Activated T-helper 2 cell treated with anti-CD3 and anti-CD28 coated beads, Interferon-gamma antibody, Interleukin-2, Interleukin-4, amounts not matched to agents 10 μg/mL and 5 μg/mL and 100 μg/mL, durations not matched to agents 14 hours and 24 hours and 36 hours (primary cell): ENCODE data around the gene MB. TPM values are rescaled to one million over a fixed set of nuclear protein-coding genes. Genes with fewer than 3 reads are reported as not detected.

Experiments
- DNase-seq: peaks from one replicate; pipeline ENCODE4 v3.0.0; 2021; ENCODE audit warnings: low spot score
- H3K27ac Mint-ChIP-seq: one replicate; pipeline ENCODE4 v1.8.0; 2021; ENCODE audit warnings: mixed read lengths
- H3K27me3 Mint-ChIP-seq: one replicate; pipeline ENCODE4 v1.8.0; 2021; ENCODE audit warnings: low read depth, mixed read lengths
- H3K36me3 Mint-ChIP-seq: one replicate; pipeline ENCODE4 v1.8.0; 2021; ENCODE audit warnings: low read depth, mixed read lengths
- H3K4me1 Mint-ChIP-seq: one replicate; pipeline ENCODE4 v1.8.0; 2021; ENCODE audit warnings: low read depth, mixed read lengths
- H3K4me3 Mint-ChIP-seq: one replicate; pipeline ENCODE4 v1.8.0; 2021; ENCODE audit warnings: low read depth, mild to moderate bottlenecking, moderate library complexity, mixed read lengths
- H3K9me3 Mint-ChIP-seq: one replicate; pipeline ENCODE4 v1.8.0; 2021; ENCODE audit warnings: mixed read lengths
- intact Hi-C: fragments of 100-400 bp; cut with micrococcal nuclease; formaldehyde crosslinking; loops from one replicate; pipeline ENCODE4 v1.15.1; 2023
- total RNA-seq: library from RNA; stranded (reverse); gene quantifications from 2 replicates; pipeline ENCODE4 v1.2.3, GENCODE V29; 2022

The MB gene
- total RNA-seq, 1 donor from 2014 or later, result 0.50 TPM

- Mint-ChIP-seq H3K4me3 (peak overlapping the region; percentile 99), H3K27me3 (no peaks in the 10 kb centered on the region), H3K9me3 (peaks cover 8% of the 10 kb centered on the region), H3K4me1 (peaks cover 29% of the 10 kb centered on the region), H3K36me3 (peaks cover 51% of the 10 kb centered on the region), H3K27ac (peak overlapping the region; percentile 100)
- DNase-seq, result no peak
- intact Hi-C loops, result loop anchor here (2.0 to 5.0 kb wide), 3 partner anchors 18 to 590 kb away; partner anchors contain the start of gene APOL2
Measured at GRCh38 chr22:35649026-35649553, 32.0 kb upstream of the MB start.

GRCh38 chr22:35648066-35649025 is 31.2 kb upstream of the MB start, which contains the start of gene APOL6:
Gene APOL6, plus strand, starts transcription at chr22:35648446. Its CDS starts 7,980 bp downstream, at chr22:35656426.
- intact Hi-C loops, result loop anchor here (1.0 to 5.0 kb wide), 5 partner anchors 13 to 590 kb away; partner anchors contain the start of gene APOL2
- peaks cover 21% of the 10 kb centered on the region for H3K4me1 Mint-ChIP-seq
- H3K4me3 Mint-ChIP-seq, result peak within 1 kb of the TSS; percentile 99
- peaks cover 4% of the 10 kb centered on the region for H3K9me3 Mint-ChIP-seq
- H3K27ac Mint-ChIP-seq, result peak within 1 kb of the TSS; percentile 100
- no peaks in the 10 kb centered on the region for H3K27me3 Mint-ChIP-seq
- H3K36me3 Mint-ChIP-seq, result peaks cover 44% of the 10 kb centered on the region
- peak; percentile 69 for DNase-seq

DNA sequence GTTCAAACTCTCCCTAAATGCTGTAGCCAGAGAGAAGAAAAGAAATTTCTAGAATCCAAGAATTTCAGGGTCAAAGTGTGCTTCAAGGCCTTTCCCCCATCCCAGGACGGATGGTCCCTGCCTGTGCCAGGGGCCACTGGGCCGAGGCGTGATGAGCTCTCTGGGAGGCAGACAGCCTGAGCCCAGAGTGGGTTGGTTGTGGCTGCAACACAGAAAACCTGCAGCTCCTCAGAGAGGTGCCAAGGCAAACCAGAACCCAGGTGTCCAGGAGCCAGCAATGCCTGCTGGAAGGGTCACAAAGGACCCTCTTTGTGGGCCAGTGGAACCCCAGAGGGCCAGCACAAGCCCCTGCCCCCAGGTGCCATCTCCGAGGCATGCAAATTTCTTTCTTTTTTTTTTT is 28.5 kb upstream of the MB start:
- Mint-ChIP-seq H3K4me1 (peaks cover 19% of the 10 kb centered on the region), H3K27me3 (no peaks in the 10 kb centered on the region), H3K27ac (no peak overlapping the region), H3K36me3 (peaks cover 22% of the 10 kb centered on the region), H3K4me3 (no peak overlapping the region), H3K9me3 (no peaks in the 10 kb centered on the region)
- intact Hi-C loops, result loop anchor here (5.0 kb wide), 1 partner anchor 47 kb away; no protein-coding TSS in a partner anchor
- DNase-seq, result no peak

DNA sequence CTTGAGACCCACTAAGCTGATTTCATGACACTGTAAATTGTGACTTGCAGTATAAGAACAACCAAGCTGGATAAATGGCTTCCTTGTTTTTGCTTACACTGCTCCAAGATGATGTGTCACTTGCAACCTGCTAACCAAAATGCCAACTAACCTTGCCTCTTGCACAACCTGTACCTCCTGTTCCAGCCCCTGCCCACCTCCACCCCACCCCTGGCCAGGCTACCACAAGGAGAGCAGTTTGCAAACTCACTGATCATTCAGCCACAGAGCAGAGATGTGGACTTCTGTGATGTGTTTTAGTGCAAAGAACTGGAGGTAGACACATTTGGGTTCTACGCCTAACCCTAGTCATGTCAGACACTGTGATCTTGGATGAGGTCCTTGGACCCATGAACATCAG is 26.9 kb upstream of the MB start:
- Mint-ChIP-seq H3K27ac (no peak overlapping the region), H3K36me3 (peaks cover 5% of the 10 kb centered on the region), H3K27me3 (no peaks in the 10 kb centered on the region), H3K4me3 (no peak overlapping the region), H3K9me3 (no peaks in the 10 kb centered on the region), H3K4me1 (peaks cover 10% of the 10 kb centered on the region)
- no peak for DNase-seq
- intact Hi-C loops, result no loop called here

GRCh38 chr22:35642305-35642741 is 25.2 kb upstream of the MB start:
- peaks cover 4% of the 10 kb centered on the region for H3K4me1 Mint-ChIP-seq
- H3K27me3 Mint-ChIP-seq, result peaks cover 1% of the 10 kb centered on the region
- no peak overlapping the region for H3K4me3 Mint-ChIP-seq
- no peaks in the 10 kb centered on the region for H3K9me3 Mint-ChIP-seq
- no peak overlapping the region for H3K27ac Mint-ChIP-seq
- H3K36me3 Mint-ChIP-seq, result no peaks in the 10 kb centered on the region
- intact Hi-C loops, result no loop called here
- no peak for DNase-seq

- intact Hi-C loops, result no loop called here
- H3K27me3 Mint-ChIP-seq, result peaks cover 1% of the 10 kb centered on the region
- no peaks in the 10 kb centered on the region for H3K4me1 Mint-ChIP-seq
- no peak overlapping the region for H3K4me3 Mint-ChIP-seq
- no peak for DNase-seq
- no peaks in the 10 kb centered on the region for H3K36me3 Mint-ChIP-seq
- no peaks in the 10 kb centered on the region for H3K9me3 Mint-ChIP-seq
- H3K27ac Mint-ChIP-seq, result no peak overlapping the region
Measured at GRCh38 chr22:35641494-35642120, 24.5 kb upstream of the MB start.

DNA sequence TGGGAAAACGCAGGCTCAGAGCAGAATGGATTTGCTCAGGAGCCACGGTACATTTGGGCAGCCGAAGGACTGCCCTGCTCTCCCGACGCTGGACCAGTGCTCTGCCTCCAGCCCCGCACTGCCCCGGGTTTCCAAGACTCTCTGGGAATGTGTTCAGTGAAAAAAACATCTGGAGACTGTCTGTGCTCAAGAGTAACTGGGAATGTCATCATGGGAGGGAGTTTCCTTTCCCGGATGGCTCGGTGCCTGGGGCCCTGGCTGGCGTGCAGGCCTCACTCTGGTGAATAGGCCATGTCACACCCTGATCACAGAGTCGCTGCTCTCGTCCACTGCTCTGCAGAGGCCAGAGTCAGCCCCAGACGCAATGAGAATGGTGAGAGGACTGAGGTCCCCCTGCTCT is 21.3 kb upstream of the MB start:
- Mint-ChIP-seq H3K4me1 (peaks cover 16% of the 10 kb centered on the region), H3K9me3 (no peaks in the 10 kb centered on the region), H3K4me3 (no peak overlapping the region), H3K27me3 (peaks cover 1% of the 10 kb centered on the region), H3K27ac (no peak overlapping the region), H3K36me3 (no peaks in the 10 kb centered on the region)
- no peak for DNase-seq
- intact Hi-C loops, result no loop called here

DNA sequence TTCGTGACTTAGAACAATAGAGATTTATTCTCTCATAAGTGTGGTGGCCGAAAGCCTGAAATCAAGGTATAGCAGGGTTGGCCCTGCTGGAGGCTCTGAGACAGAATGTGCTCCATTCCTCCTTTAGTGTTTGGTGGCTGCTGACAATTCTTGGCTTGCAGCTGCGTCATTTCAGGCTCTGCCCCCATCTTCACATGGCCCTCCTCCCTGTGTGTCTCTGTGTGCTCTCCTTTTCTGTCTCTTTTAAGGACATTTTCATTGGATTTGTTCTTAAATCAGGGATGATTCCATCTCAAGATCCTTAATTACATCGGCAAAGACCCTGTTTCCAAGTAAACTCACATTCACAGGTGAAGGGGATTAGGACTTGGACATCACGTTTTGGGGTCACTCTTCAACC is 20.9 kb upstream of the MB start:
- no peak overlapping the region for H3K4me3 Mint-ChIP-seq
- no peaks in the 10 kb centered on the region for H3K36me3 Mint-ChIP-seq
- intact Hi-C loops, result no loop called here
- H3K27ac Mint-ChIP-seq, result no peak overlapping the region
- H3K4me1 Mint-ChIP-seq, result peaks cover 19% of the 10 kb centered on the region
- H3K27me3 Mint-ChIP-seq, result peaks cover 1% of the 10 kb centered on the region
- DNase-seq, result no peak
- H3K9me3 Mint-ChIP-seq, result no peaks in the 10 kb centered on the region

- Mint-ChIP-seq H3K9me3 (no peaks in the 10 kb centered on the region), H3K36me3 (no peaks in the 10 kb centered on the region), H3K27ac (no peak overlapping the region), H3K4me1 (peaks cover 19% of the 10 kb centered on the region), H3K27me3 (peaks cover 1% of the 10 kb centered on the region), H3K4me3 (no peak overlapping the region)
- intact Hi-C loops, result no loop called here
- no peak for DNase-seq
Measured at GRCh38 chr22:35637254-35637653, 20.1 kb upstream of the MB start.

- H3K9me3 Mint-ChIP-seq, result no peaks in the 10 kb centered on the region
Measured at GRCh38 chr22:35634943-35635540, 17.9 kb upstream of the MB start.

GRCh38 chr22:35634015-35634414 is 16.9 kb upstream of the MB start:
- Mint-ChIP-seq H3K4me3 (no peak overlapping the region), H3K27ac (no peak overlapping the region), H3K4me1 (peaks cover 33% of the 10 kb centered on the region), H3K36me3 (no peaks in the 10 kb centered on the region), H3K9me3 (no peaks in the 10 kb centered on the region), H3K27me3 (peaks cover 1% of the 10 kb centered on the region)
- no peak for DNase-seq
- intact Hi-C loops, result no loop called here

More at GRCh38 chr22:35634943-35635540, 17.9 kb upstream of the MB start:
- peaks cover 1% of the 10 kb centered on the region for H3K27me3 Mint-ChIP-seq
- H3K4me1 Mint-ChIP-seq, result peaks cover 25% of the 10 kb centered on the region
- intact Hi-C loops, result no loop called here
- H3K4me3 Mint-ChIP-seq, result no peak overlapping the region
- H3K27ac Mint-ChIP-seq, result no peak overlapping the region
- H3K36me3 Mint-ChIP-seq, result no peaks in the 10 kb centered on the region
- no peak for DNase-seq

- Mint-ChIP-seq H3K27ac (no peak overlapping the region), H3K4me3 (no peak overlapping the region), H3K9me3 (peaks cover 1% of the 10 kb centered on the region), H3K36me3 (peaks cover under 1% of the 10 kb centered on the region), H3K4me1 (peaks cover 33% of the 10 kb centered on the region), H3K27me3 (peaks cover 1% of the 10 kb centered on the region)
- intact Hi-C loops, result no loop called here
- DNase-seq, result no peak
Measured at GRCh38 chr22:35633520-35633919, 16.4 kb upstream of the MB start.
